Measurements from ENCODE around the gene ARL17A.
"Not testable (repeated sequence)": the region's sequence is repeated elsewhere in the genome, so short reads cannot be mapped to it uniquely, and the experiment has no call there.

Gene ARL17A

GRCh38 chr17:46559155-46559554 is 20.3 kb downstream of the ARL17A start:
- FAIRE-seq; DNase-seq (ENCODE audit: low spot score): not testable (repeated sequence)

GRCh38 chr17:46548607-46549006 is 30.9 kb downstream of the ARL17A start:
- FAIRE-seq; DNase-seq (ENCODE audit: low spot score): not testable (repeated sequence)

DNA sequence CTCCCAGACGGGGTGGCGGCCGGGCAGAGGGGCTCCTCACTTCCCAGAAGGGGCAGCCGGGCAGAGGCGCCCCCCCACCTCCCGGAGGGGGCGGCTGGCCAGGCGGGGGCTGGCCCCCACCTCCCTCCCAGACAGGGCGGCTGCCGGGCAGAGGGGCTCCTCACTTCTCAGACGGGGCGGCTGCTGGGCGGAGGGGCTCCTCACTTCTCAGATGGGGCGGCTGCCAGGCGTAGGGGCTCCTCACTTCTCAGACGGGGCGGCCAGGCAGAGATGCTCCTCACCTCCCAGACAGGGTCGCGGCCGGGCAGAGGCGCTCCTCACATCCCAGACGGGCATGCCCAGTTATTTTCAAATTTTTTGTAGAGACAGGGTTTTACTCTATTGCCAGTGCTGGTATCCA is 44.8 kb downstream of the ARL17A start:
- DNase-seq (ENCODE audit: low spot score); FAIRE-seq: not testable (repeated sequence)

- not testable (repeated sequence) for DNase-seq (ENCODE audit: low spot score); FAIRE-seq
Measured at GRCh38 chr17:46512168-46512567, 67.3 kb downstream of the ARL17A start, which contains the start of gene LRRC37A2. Gene LRRC37A2 (plus strand): TSS chr17:46512468. CDS start chr17:46512713, 245 bp downstream.

- not testable (repeated sequence) for FAIRE-seq; DNase-seq (ENCODE audit: low spot score)
Measured at GRCh38 chr17:46505896-46506295, 73.6 kb downstream of the ARL17A start.

GRCh38 chr17:46499437-46500139 is 79.9 kb downstream of the ARL17A start:
- DNase-seq (ENCODE audit: low spot score); FAIRE-seq: not testable (repeated sequence)

GRCh38 chr17:46492021-46492420 is 87.5 kb downstream of the ARL17A start:
- not testable (repeated sequence) for FAIRE-seq

GRCh38 chr17:46481310-46481709 is 98.2 kb downstream of the ARL17A start:
- not testable (repeated sequence) for DNase-seq (ENCODE audit: low spot score); FAIRE-seq

More at GRCh38 chr17:46492021-46492420, 87.5 kb downstream of the ARL17A start:
- DNase-seq (ENCODE audit: low spot score): not testable (repeated sequence)

GRCh38 chr17:46478823-46479222 is 100.7 kb downstream of the ARL17A start:
- FAIRE-seq; DNase-seq (ENCODE audit: low spot score): not testable (repeated sequence)

DNA sequence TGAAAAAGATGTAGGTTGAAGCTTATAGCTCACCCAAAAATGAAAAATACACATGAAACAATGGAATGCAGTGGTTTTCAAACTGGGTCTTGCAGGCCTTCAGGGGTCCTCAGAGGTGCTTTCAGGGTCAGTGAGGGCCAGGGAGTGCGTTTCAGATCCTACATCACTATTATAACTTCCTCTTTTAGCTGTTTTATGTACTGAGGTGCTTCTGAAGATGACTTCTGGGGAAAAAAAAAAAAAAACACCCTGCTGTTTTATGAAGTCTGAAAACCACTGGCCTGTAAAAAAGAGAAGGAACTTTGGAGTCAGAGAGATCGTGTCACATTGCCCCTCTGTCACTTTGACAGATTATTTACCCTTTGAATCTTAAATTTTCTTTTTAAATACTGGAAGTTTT is 103.9 kb downstream of the ARL17A start:
- not testable (repeated sequence) for FAIRE-seq

GRCh38 chr17:46474489-46474888 is 105.0 kb downstream of the ARL17A start:
- peak; percentile 66 for FAIRE-seq

More for the DNA sequence above, 103.9 kb downstream of the ARL17A start:
- not testable (repeated sequence) for DNase-seq (ENCODE audit: low spot score)

DNA sequence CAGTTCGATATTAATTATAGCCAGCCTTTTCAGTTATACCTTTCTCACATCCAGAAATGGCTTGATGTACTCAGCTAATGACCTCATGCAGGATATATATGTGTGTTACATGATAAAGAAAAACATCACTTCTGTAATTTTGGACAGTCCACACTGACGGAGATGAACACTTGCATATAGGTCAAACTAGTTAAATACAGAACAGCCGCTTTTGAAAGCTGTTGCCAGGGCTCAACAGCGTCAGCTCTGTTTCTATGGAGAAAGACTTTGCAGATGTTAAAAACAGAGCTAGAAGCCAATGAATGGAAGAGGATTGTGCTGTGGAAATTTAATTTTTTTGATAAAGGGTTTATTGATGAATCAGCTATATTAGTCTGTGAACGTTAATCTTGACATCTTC is 111.9 kb downstream of the ARL17A start:
- DNase-seq (ENCODE audit: low spot score); FAIRE-seq: not testable (repeated sequence)

More at GRCh38 chr17:46474489-46474888, 105.0 kb downstream of the ARL17A start:
- not testable (repeated sequence) for DNase-seq (ENCODE audit: low spot score)

Data from urothelium cell line (cell line).